Testis (tissue), 3 donors: Measurements from ENCODE around the gene EEF1AKMT2. TPM values are rescaled to one million over a fixed set of nuclear protein-coding genes. Genes with fewer than 3 reads are reported as not detected.
A peak's percentile ranks its signal among the peaks of the same experiment; 100 is the strongest.

ENCODE experiments used
- DNase-seq: peaks from one replicate; pipeline ENCODE4 v3.0.0-alpha.2; 2019
- H3K27ac ChIP-seq, 2 donors: fragments of 200-600 bp; sonication (generic); one replicate each; pipeline ENCODE4 v1.5.1; 2019
- H3K27me3 ChIP-seq: fragments of 200-600 bp; sonication (generic); one replicate; pipeline ENCODE4 v1.5.1; 2019
- H3K36me3 ChIP-seq: fragments of 200-600 bp; sonication (generic); one replicate; pipeline ENCODE4 v1.5.1; 2017; ENCODE audit warnings: low read depth; ENCODE audit errors: missing control alignments
- H3K4me1 ChIP-seq: fragments of 200-600 bp; sonication (generic); one replicate; pipeline ENCODE4 v1.5.1; 2019
- H3K4me3 ChIP-seq, 2 donors: fragments of 200-600 bp; sonication (generic); one replicate each; pipeline ENCODE4 v1.5.1; 2017 to 2019
- H3K9me3 ChIP-seq: fragments of 200-600 bp; sonication (generic); one replicate; pipeline ENCODE4 v1.5.1; 2017
- CTCF ChIP-seq, 3 experiments: fragments of 450-650 bp in 2 of 3; fragments of 200-600 bp in 1 of 3; sonication (generic) in 1 of 3; IDR thresholded peaks; one replicate each; pipeline ENCODE4 v1.5.1; 2016 to 2019; ENCODE audit warnings: antibody characterized with exemption in 3 of 3, mild to moderate bottlenecking in 2 of 3, moderate library complexity in 1 of 3
- POLR2A ChIP-seq: fragments of 450-650 bp; IDR thresholded peaks from one replicate; pipeline ENCODE4 v1.6.1; 2017; ENCODE audit warnings: antibody characterized with exemption, mild to moderate bottlenecking, moderate library complexity
- WGBS, 2 donors: methylation state at CpG; one replicate each; pipeline ENCODE4 v1.1.5; 2018; 5-methylcytosine and 5-hydroxymethylcytosine counted together
- intact Hi-C: fragments of 100-400 bp; cut with DNase I; formaldehyde crosslinking; loops from one replicate; pipeline ENCODE4 v1.15.1; 2023; ENCODE audit warnings: low total_unique reads
- polyA plus RNA-seq: library from polyadenylated mRNA; stranded (reverse); fragments of 350-450 nt; fragmentation: Illumina TruSeq; extraction: RNeasy Lipid Tissue Mini Kit (QIAGEN cat#74804); gene quantifications from one replicate; pipeline ENCODE4 v1.2.3, GENCODE V29; 2014; ENCODE audit warnings: low read depth, low replicate concordance; ENCODE audit not compliant: insufficient read depth
- small RNA-seq, 2 donors: library from RNA; depleted of rRNA; stranded (forward); fragments of <200 nt; gene quantifications; one replicate each; pipeline ENCODE3, GENCODE V24; 2016
- total RNA-seq, 2 donors: library from RNA; depleted of rRNA; stranded (reverse); fragments of >200 nt; gene quantifications; one replicate each; pipeline ENCODE4 v1.2.3, GENCODE V29; 2016

EEF1AKMT2 gene
- total and polyA plus RNA-seq, 3 donors from 2014 or later, result 25.8 to 47.9 (median 27.6) TPM

GRCh38 chr10:124708246-124708779, 83.4 kb downstream of the EEF1AKMT2 start:
- H3K27me3 ChIP-seq, result no peaks in the 10 kb centered on the region
- 48 to 50% methylated on average over 4 to 9 of the region's 9 CpGs for WGBS, 2 donors
- H3K4me1 ChIP-seq, result peaks cover 79% of the 10 kb centered on the region
- H3K9me3 ChIP-seq, result no peaks in the 10 kb centered on the region
- peak overlapping the region; percentile 61 to 81 for H3K27ac ChIP-seq
- TF ChIP-seq POLR2A (no peak), CTCF (IDR thresholded peaks at IDR 0.05) (no peak)
- intact Hi-C loops, result no loop called here
- no peaks in the 10 kb centered on the region for H3K36me3 ChIP-seq
- H3K4me3 ChIP-seq, result no peak overlapping the region
- no peak for DNase-seq

Small RNAs within 50 kb of the gene (small RNA-seq; reads per million reads assigned to genes)
- 0 reads per million in 2 donors for gene RF00019

Other genes starting within 250 kb of the EEF1AKMT2 start
- gene FAM53B, start 47.5 kb downstream of the EEF1AKMT2 start, total RNA-seq, result 100 to 1,000 TPM; 109 to 125 TPM
- gene FAM53B, start 47.5 kb downstream of the EEF1AKMT2 start, polyA plus RNA-seq, result 36.9 TPM
- 10 to 100 TPM; 13.1 to 14.2 TPM for gene ABRAXAS2, start 9.9 kb upstream of the EEF1AKMT2 start, total RNA-seq
- 9.7 TPM for gene ABRAXAS2, start 9.9 kb upstream of the EEF1AKMT2 start, polyA plus RNA-seq
- 10 to 100 TPM; 38.7 to 46.7 TPM for gene ZRANB1, start 150.2 kb upstream of the EEF1AKMT2 start, total RNA-seq
- gene ZRANB1, start 150.2 kb upstream of the EEF1AKMT2 start, polyA plus RNA-seq, result 37.9 TPM